Activated naive CD8-positive, alpha-beta T cell treated with anti-CD3 and anti-CD28 coated beads, Interleukin-2, amount 50 U/mL, for 16 hours (primary cell): ENCODE measurements around the gene THNSL1.
"Not testable (repeated sequence)": the region's sequence is repeated elsewhere in the genome, so short reads cannot be mapped to it uniquely, and the experiment has no call there.

Experiments used
- DNase-seq: peaks from one replicate; pipeline ENCODE4 v3.0.0-alpha.2; 2020; ENCODE audit warnings: low read depth, low spot score

THNSL1 gene

DNA sequence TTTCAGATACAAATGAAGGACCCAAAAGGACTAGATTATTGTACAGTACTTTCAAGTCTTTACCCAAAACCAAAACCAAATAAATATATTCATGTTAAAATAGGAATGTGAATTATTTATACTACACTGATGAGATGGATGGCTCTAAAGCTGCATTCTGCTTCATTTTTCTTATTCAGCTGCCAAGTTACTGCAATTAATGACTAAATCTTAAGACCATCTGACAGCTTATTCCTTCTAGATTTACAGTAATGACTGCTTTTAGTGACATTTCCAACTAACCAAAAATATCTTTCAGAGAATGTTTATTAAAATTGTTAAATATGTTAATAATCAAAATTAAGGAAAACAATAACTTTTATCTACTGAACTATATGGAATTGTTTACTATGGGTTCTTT is 21.3 kb upstream of the THNSL1 start:
- no peak for DNase-seq

DNA sequence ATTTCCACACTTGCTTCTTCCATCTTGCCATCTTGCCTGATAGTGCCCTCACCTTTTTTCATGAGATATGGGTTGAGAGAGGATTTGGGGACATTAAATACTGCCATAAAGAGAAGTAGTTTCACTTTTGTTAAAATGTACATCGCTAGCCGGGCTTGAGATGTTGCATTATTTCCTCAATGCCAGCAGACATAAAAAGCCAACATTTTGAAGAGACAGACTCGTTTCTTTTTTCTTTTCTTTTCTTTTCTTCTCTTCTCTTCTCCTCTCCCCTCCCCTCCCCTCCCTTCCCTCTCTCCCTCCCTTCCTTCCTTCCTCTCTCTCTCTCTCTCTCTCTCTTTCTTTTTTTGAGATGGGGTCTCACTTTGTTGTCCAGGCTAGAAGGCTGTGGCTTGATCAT is 18.4 kb upstream of the THNSL1 start:
- no peak for DNase-seq

DNA sequence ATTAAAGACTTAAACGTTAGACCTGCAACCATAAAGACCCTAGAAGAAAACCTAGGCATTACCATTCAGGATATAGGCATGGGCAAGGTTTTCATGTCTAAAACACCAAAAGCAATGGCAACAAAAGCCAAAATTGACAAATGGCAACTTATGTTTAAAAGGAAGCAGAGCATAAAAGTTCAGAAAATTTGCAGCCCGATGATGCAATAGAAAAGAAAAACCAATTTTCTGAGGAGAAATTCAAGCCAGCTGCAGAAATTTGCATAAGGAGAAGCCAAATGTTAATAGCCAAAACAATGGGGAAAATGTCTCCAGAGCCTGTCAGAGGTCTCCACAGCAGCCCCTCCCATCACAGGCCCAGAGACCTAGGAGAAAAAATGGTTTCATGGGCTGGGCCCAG is 4.8 kb upstream of the THNSL1 start:
- DNase-seq = not testable (repeated sequence)

DNA sequence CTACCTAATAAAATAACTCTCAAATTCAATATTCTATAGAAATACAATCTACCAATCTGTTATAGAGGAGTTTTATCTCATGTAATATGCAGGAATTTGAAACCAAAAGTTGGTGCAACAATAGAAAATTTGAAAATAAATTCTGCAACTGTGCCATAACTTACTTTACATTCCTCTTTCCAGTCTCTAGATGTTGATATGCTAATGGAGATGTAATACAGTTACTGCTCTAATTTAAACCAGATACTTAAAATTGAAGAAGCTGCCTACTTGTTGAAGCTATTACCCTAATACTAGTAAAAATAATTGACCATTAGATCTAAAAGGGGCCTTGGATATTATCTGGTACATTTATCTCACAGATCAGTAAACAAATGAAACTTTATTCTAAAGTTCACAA is 1.8 kb upstream of the THNSL1 start:
- DNase-seq = no peak

DNA sequence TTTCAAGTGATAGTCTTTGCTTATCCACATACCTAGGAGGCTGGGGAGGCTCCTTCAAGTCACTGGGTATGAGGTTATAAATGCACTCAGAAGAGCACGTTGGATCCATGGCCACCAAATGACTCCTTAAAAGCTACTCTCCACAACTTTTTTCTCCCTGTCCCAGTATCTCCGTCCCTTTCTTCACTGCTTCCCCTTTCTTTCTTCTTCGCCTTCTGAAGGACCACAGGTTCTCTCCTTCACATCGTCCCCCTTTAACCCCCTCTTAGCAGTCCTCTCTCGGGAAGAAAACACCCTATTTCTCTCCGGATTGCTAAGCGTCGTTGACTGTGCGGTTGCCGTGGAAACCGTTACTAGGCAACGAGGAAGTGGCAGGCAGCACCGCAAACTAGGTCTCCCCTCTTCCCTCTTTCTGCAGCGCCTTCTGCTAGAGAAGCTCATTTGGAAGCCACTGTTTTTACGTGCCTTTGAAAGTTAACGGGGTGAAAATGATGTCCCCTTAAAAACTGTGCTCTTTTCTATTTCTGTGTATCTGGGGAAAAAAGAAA is 510 bp upstream of the THNSL1 start, which contains the start of gene ENKUR:
TSS of gene ENKUR (minus strand) at position 331 of the 548 bp plus-strand sequence. CDS start at position 109, 222 bp downstream.
- peak; percentile 84 for DNase-seq

DNA sequence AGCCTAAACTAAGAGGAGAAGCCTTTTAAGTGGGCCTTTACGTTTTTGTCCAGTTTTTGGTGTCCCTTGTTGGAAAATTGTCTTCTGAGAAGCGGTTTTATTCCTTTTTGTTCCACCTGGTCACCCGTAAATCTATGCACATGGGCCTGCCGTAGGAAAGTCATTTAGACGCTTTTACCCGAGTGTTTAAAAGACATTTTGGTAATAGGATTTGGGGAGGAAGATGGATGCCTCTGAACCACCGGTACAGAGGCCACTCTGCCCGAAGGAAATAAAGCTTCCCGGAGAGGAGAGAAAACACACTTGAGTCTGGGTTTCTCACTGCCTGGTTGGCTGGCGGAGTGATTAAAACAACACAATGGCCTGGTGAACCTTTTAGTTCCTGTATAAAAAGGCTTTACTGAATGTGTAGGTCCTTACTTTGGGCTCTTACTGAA is 760 bp downstream of the THNSL1 start:
- DNase-seq = no peak

DNA sequence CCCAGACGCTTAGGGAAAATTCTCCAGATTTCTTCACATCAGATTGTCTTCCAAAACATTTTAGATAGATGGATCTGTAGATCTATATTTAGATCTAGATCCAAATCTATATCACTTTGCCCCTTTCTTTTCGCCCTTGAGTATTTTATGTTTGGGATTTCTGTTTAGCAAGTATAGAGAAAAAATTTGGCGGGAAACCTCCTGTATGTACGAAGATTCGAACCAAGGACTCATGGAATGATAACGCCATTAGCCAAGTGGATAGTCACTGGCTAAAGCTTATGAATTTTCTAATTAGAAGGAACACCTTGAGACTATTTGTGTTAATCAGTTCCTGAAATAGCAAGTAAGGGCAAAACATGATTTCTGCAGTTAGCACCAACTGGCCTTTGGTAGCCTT is 1.2 kb downstream of the THNSL1 start:
- no peak for DNase-seq

DNA sequence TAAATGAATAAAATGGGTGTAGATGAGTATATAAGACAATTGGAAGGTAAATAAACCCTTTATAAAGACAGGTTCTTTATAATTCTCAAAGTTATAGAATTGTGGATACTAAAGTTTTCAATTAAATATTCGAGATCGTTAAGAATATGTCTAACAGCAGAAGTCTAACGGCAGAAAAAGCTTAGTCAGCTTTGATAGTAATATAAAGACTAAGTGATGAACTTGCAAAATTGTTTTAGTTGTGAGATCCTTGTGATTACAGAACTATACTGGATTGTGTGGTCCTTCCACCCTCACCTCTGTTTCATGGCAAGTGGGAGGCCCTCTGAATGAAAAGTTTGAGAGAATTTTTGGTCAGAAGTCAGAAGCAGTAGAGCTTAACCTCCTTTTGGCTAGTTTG is 2.3 kb downstream of the THNSL1 start:
- DNase-seq = no peak

DNA sequence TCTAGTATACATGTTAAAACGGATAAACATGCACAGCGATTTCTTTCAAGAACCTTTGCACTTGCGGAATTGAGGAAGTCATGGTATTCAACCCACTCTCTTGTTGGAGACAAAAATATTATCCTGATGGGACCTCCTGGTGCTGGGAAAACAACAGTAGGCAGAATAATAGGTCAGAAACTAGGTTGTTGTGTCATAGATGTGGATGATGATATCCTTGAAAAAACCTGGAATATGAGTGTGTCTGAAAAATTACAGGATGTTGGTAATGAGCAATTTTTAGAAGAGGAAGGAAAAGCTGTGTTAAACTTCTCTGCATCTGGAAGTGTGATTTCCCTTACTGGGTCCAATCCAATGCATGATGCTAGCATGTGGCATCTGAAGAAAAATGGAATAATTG is 6.9 kb downstream of the THNSL1 start:
- no peak for DNase-seq

DNA sequence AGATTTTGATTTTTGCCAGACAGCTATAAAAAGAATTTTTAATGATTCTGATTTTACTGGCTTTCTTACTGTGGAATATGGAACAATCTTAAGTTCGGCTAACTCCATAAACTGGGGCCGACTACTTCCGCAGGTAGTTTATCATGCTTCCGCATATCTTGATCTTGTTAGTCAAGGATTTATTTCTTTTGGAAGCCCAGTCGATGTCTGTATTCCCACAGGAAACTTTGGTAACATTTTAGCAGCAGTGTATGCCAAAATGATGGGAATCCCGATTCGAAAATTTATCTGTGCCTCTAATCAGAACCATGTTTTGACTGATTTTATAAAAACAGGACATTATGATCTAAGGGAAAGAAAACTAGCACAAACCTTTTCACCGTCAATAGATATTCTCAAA is 8.1 kb downstream of the THNSL1 start:
- DNase-seq = no peak

DNA sequence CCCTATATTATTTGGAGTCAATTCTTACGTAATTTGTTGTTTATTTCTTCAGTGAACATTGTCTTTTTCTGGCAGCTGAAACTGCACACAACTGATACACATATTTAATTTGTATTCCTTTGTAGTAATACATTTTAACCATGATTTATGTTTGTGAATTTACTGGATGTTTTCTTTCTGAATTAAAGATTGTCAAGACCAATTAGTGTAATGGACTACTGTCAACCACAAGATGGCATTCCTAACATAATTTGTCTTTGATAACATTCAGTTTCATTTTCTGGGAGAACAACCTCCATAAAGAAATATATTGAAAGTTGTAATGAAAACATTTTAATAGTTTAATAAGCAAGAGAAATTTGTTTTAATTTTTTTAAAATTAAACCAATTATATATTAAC is 10.1 kb downstream of the THNSL1 start:
- no peak for DNase-seq

DNA sequence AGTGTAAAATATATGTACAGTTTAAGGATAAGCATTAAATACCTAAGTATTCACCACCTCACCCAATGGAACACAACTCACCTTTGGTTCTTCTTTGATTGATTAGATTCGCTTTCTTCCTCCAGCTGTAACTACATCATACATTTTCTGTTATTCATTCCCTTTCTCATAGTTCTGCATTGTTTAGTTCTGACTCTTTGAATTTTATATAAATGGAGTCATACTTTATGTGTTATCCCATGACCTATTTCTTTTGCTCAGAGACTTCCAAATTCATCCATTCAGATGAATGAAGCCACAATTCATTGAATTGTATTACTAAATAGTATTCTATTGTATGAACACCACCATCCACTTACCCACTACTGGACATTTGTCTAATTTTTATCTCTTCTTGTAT is 12.3 kb downstream of the THNSL1 start:
- no peak for DNase-seq

DNA sequence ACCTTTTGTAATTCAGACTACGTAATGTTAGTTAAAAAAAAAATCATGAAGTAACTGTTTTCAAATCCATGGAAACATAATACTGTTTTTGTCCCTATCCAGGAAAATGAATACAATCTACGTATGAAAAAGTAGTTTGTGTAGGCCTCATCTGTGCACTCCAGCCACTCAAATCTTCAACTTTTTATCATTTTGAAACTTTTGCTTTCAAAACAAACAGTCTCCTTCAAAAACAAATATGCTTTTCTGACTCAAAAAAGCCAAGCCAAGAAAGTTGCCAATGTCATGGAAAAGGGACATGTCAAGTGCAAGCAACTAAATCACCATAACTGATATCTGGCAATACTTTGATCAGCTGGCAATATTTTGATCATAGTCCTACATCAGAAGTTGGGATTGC is 13.1 kb downstream of the THNSL1 start:
- no peak for DNase-seq

DNA sequence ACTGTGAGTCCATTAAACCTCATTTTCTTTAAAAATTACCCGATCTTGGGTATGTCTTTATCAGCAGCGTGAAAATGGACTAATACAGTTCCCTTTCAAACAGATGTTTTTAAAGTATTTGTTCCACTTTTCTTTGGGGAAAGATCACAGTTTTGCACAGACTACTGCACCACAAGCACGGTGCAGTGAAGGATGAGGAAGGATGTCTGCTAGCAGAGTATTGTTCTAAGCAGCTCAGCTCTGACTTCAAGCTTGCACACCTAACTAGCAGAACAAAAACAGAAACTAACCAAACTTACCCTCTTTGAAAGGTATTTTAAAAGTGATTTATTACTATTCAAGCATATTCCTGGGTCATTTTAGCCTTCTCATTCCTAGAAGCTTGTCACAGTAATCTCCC is 20.0 kb downstream of the THNSL1 start:
- no peak for DNase-seq

DNA sequence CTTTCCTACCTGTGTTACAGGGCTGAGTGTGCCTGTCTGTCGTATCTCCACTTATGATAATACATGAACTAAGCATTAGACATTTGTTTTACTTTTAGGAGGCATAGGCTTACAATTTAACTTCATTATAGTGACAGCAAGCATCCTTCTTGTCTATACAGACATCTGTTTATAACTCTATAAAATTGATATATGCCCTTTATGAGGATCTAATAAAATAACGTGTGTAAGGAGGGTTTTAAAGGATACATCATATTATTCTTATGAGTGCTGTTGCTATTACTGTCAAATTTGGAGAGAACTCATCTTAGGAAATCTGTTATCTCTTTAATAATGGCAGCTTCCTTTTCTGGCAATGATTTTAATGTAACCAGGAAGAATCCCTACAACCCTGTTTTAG is 21.9 kb downstream of the THNSL1 start:
- no peak for DNase-seq

DNA sequence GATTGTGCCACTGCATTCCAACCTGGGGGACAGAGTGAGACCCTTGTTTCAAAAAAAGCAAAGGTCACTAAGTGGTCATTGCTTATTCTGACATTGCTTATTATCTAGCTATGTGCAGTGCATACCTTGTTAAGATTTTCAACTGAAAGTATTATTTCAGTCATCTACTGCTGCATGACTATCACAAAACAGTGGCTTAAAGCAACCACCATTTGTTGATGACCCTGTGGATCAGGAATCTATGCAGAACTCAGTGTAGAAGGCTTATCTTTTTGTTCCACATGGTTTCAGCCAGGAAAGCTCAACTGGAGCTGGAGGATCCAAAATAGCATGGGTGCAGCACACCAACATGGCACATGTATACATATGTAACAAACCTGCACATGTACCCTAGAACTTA is 23.1 kb downstream of the THNSL1 start:
- no peak for DNase-seq

DNA sequence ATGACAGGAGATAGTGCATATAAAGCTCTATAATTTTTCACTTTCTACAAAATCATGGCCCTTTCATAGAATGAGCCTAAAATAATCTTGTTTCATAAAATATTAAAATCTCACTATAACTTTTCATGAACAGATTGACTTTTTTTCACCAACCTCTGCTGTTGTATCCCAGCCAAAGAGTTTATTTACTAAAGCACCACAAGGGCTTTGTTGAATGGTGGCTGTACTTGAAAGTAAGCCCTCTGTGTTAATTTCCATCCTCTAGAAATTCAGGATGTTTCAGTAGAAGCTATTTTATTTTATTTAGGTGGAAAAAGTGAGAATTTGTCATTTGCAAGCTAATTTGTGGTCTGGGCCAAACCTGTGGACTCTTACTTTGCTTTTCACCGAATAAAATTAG is 30.2 kb downstream of the THNSL1 start:
- no peak for DNase-seq

DNA sequence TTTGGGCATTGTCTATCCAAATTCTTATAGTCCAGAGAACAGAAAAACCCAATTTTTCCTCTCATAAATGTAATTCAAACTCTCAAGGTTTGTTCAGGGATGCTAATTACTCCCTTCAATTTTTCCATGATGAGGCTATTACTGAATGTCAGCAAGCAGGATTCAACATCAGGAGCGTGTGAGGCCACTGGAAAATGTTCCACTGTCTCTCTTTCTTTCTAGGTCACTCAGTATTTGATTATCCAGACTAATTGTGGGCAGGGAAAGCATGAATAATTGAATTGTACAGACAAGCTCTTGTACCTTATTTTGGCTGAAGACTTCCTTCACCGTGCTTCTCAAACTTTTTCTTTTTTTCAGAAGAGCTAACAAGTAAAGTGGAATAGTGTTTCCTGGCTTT is 30.7 kb downstream of the THNSL1 start:
- DNase-seq = no peak

DNA sequence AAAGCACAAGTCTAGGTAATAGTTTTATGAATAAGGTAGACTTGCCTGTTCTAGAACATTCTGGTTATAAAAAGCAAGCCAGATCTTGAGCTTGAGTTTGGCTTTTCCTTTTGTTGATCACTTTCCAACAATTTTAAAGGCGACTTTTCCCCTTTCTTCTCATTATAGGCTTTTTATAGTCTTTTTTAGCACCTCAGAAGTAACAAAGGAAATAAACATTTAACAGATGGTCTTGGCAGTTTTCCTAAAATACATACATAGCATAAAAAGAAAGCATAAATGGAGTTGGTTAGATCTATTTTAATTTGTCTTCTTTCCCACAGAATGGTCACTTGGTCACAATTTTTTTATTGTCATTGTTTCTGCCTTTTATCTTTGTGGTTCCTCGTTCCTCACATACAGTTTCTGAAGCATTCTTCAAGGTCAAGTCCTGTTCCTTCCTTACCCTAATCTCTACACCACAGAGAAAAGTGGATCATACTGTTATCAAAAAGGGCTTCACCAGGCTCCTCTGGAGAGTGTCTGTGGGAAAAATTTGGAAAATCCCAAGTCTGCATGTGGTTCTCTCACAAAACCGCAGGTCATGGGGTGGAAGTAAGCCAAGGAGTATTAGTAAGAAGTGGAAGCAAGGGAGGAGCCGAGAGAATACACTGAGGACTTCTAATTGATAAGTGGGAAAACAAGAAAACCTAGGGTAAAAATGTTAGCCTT is 31.3 kb downstream of the THNSL1 start:
- DNase-seq = no peak

DNA sequence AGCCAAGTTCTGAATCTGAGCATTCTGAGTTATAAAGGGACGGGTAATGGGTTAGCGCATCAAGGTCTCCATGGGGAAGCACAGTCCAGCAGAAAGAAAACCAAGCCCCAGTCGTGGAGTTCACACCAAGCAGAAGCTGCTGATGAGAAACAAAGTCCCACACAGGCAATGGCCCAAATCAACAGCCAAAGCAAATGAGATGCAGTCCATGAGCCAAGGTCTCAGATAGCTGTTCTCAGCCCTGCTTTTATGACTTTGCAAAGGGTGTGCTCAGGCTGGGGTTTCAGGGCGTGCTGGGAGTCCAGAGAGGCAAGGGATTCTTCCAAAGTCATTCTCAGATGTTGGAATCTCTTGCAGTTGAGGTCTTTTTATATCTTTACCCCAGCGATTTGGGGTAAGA is 32.0 kb downstream of the THNSL1 start:
- DNase-seq = no peak

DNA sequence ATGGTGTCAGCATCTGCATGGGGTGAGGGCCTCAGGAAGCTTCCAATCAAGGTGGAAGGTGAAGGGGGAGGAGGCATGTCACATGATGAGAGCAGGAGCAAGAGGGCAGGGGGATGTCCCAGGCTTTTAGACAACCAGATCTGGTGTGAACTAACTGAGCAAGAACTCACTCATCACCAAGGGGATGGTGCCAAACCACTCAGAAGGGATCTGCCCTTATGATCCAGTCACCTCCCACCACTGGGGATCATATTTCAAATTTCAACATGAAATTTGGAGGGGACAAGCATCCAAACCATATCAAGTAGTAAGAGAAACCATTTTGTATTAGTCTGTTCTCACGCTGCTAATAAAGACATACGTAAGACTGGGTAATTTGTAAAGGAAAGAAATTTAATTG is 33.6 kb downstream of the THNSL1 start:
- no peak for DNase-seq

DNA sequence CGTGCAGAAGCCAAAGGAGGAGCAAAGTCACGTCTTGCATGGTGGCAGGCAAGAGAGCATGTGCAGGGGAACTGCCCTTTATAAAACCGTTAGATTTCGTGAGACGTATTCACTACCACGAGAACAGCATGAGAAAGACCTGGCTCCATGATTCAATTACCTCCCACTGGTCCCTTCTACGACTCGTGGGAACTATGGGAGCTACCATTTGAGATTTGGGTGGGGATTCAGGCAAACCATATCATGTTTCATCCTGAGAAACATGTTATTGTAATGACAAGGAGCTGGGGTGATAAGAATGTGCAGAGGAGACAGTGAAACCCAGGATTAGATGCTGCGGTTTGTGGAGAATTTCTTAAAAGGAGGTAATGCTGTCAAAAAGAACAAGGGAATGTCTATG is 34.0 kb downstream of the THNSL1 start:
- DNase-seq = no peak

DNA sequence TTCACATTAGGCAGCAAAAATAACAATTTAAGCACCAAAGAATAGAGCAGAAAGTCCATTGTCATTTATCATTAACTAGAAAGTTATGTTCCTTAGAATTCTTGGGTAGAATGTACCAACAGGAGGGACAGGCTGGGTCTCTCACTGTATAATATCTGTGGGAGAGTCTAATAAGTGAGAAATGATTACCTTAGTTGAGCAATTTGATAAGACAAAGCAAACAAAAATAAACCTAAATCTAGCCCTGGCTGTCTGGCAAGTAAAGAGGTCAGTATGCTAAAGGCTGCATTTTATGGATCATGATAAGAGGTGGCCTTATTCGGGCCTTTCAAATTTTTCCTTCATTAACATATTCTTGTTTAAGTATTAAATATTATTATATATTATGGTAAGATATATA is 35.6 kb downstream of the THNSL1 start:
- no peak for DNase-seq

DNA sequence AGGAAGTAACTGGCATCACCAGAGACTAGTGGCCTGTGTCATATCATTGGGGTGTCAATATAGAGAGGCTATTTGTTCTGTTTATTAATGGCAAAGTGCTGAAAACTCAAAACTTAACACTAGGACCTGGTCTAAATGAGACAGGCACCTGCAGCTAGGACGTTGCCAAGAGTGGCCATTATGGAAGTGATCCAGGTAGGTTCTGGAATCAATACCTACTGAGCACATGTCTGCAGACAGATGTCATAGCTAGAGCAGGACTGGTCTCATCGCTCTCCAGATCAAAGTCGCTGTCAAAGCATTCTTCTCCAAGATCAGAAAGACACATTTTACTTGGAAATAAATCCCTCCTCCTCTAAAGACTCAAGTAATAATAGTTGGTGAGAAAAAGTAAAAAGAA is 40.3 kb downstream of the THNSL1 start:
- DNase-seq = no peak
